ENCODE results near the gene HLA-DOB.
A peak's percentile ranks its signal among the peaks of the same experiment; 100 is the strongest.
"Not testable (repeated sequence)": the region's sequence is repeated elsewhere in the genome, so short reads cannot be mapped to it uniquely, and the experiment has no call there.

HLA-DOB gene

GRCh38 chr6:32807020-32807580, 9.7 kb downstream of the HLA-DOB start:
- DNase-seq (ENCODE audit: low spot score): no peak

- DNase-seq (ENCODE audit: low spot score): not testable (repeated sequence)
Measured at GRCh38 chr6:32805404-32805803, 11.4 kb downstream of the HLA-DOB start.

GRCh38 chr6:32803416-32803815, 13.4 kb downstream of the HLA-DOB start:
- no peak for DNase-seq (ENCODE audit: low spot score)

GRCh38 chr6:32799740-32800139, 17.1 kb downstream of the HLA-DOB start:
- no peak for DNase-seq (ENCODE audit: low spot score)

- no peak for DNase-seq (ENCODE audit: low spot score)
Measured at GRCh38 chr6:32799168-32799567, 17.6 kb downstream of the HLA-DOB start.

- peak; percentile 77 for DNase-seq (ENCODE audit: low spot score)
Measured at GRCh38 chr6:32796848-32797776, 19.7 kb downstream of the HLA-DOB start.

GRCh38 chr6:32794510-32794909, 22.3 kb downstream of the HLA-DOB start:
- DNase-seq (ENCODE audit: low spot score): no peak

GRCh38 chr6:32792901-32793435, 23.8 kb downstream of the HLA-DOB start:
- no peak for DNase-seq (ENCODE audit: low spot score)

- DNase-seq (ENCODE audit: low spot score): no peak
Measured at GRCh38 chr6:32790306-32790705, 26.5 kb downstream of the HLA-DOB start.

- DNase-seq (ENCODE audit: low spot score): peak; percentile 61
Measured at GRCh38 chr6:32785781-32786533, 30.8 kb downstream of the HLA-DOB start.

- DNase-seq (ENCODE audit: low spot score): not testable (repeated sequence)
Measured at GRCh38 chr6:32782923-32783322, 33.9 kb downstream of the HLA-DOB start.

GRCh38 chr6:32779036-32779435, 37.8 kb downstream of the HLA-DOB start:
- DNase-seq (ENCODE audit: low spot score): no peak

GRCh38 chr6:32775071-32775470, 41.7 kb downstream of the HLA-DOB start:
- no peak for DNase-seq (ENCODE audit: low spot score)

- no peak for DNase-seq (ENCODE audit: low spot score)
Measured at GRCh38 chr6:32774426-32774825, 42.4 kb downstream of the HLA-DOB start.

GRCh38 chr6:32772656-32773055, 44.1 kb downstream of the HLA-DOB start:
- no peak for DNase-seq (ENCODE audit: low spot score)

- DNase-seq (ENCODE audit: low spot score): no peak
Measured at GRCh38 chr6:32764048-32764447, 52.8 kb downstream of the HLA-DOB start.

- DNase-seq (ENCODE audit: low spot score): no peak
Measured at GRCh38 chr6:32763421-32763820, 53.4 kb downstream of the HLA-DOB start, which contains the start of gene HLA-DQB2. HLA-DQB2 (minus strand) TSS chr6:32763532; CDS start chr6:32763470, 62 bp downstream.

Measured in activated CD4-positive, alpha-beta T cell treated with anti-CD3 and anti-CD28 coated beads, Interleukin-2, Interleukin-4, amounts not matched to agents 100 ng/mL and 50 ng/mL, durations not matched to agents 16 hours and 8 hours (primary cell).